ENCODE measurements around the gene IL19.

IL19 gene

DNA sequence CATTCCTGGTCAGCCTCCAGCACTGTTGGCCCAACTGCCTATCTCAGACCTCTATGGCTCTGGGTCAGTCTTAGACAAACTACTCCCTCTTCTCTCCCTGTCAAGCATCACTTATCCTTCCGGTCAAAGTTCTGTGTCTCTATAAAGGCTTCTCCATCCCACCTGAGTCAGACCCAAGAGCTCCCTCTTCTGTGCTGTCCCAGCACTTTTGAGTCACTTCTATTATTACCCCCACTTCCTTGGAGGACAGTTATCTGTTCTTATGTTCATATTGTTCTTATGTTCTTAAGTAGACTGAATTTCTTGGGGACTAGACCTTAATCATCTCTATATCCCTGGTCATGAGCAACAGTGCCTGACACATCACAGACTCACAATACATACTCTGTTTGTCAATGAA, 30.9 kb downstream of the IL19 start:
- DNase-seq = no peak

DNA sequence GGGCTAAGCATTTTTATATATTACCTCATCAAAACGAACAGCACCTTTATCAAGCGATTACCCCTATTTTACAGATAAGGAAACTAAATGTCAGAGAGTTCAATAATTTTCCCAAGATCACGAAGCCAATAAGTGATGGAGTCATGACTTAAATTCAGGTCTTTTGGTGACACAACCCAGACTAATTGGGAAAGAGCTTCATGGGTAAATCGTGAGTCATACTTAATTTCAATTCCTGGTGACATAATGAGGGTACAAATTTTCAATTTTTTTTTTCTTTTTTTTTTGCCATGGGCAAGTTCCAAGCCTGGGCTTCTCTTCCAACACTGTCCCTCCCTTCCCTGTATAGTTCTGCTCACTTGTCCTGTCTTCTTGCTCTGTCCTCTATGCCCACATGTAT, 31.8 kb downstream of the IL19 start:
- DNase-seq = no peak

DNA sequence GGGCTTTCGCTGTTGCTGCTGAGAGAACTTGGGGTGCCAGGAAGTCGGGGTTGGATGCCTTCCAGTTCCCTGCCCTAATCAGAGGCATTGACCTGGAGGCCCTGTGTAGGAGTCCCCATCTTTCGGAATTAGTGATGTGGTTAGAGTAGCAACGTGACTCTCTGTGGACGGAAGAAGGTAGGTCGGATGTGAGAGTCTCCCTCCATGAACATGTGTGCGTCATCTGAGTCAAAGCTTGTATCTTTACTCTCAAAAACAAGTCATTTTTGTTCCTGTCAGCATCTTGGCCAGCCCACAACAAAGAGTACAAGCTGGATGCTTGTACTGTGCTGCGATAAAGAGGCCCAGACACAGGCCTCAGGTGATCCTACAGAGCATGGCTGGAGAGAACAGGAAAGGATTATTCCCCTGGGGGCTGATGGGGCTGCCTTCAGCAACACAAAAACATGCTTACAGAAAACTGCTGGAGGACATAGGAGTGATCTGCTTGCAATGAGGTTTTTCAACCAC, 32.7 kb downstream of the IL19 start:
- peak; percentile 82 for DNase-seq

DNA sequence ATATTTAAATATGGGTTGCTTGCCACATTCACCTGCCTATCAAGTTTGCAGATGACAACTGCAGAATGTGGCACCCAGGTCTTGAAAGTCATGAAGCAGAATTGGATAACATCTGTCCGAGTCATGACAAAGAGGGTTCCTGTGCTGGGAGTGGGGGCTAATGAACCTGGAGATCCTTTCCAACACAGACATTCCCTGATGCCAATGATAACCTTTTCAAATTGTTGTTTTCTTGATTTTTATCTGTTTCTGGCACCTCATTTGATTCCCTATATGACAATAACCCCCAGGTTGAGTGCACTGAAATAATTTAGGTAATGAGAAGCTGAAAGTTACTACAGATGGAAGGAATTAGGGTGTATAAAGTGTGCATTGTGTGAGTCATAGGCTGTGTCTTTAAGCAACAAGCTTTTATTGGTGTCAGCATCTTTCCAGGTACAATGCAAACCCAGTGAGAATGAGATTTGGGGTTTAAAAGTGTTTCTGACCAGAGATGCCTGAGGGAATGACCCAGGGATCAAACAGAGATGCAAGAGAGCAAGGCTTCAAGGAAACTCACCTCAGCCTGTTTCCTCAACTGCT, 33.7 kb downstream of the IL19 start:
- no peak for DNase-seq

DNA sequence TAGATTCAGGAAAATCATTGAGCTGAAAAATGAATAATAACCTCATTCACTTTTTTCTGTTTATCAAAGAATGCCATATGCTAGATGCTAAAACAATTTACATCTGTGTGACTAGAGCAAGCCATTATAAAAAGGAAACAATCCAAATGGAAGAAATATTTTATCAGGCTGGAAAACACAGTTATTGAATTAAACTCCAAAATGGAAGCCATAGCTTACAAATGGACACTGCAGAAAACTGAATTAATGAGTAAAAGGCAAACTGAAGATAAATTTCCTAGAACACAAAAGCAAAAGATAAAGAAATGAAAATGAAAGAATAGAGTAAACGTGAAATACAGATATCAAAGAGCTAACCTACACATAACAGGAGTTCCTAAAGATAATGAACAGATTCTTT, 34.8 kb downstream of the IL19 start:
- DNase-seq = no peak

DNA sequence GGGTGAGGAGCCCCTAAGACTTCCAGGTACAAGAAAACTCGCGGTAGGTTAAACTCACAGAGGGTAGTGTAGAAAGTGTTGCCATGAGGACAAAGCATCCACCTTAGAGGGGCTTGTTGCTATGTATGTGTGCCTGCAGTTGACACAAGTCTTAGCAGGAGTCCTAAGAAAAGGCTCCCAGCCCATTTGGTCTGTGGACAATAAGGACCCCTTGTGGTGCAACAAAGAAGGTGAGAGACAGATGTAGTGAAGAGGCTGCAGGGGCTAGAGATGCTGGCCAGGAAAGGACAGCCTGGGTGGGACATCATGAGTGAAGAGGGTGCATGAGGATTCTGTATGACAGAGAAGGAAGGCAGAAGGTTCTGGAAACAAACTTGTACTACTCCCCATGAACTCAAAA, 38.0 kb downstream of the IL19 start:
- peak; percentile 51 for DNase-seq

DNA sequence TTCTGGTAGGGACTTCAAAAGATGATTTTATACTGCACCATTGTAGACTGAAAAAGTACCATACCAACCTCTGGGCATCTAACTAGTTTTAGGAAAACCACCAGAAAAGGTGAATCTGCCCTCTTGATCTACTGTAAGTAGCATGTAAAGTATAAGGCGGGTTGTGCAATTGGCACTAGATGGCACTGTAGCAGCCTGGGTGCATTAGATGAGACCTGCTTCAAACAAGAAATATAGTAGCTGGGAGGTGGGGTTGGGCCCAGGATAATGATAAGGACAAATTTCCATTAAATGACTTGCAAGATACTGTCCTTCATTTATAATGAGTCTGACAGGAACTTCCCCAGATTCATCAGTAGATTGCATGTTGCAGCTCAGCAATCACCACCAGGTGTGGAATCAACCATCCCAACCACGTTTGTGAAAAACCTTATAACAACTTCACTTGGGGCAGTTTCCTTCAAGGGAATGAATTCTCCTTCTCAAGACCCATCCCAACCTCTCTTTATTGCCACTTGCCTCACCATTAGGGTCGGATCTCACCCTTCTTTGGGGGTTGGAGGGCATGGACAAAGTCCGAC, 39.0 kb downstream of the IL19 start:
- DNase-seq = peak; percentile 27

DNA sequence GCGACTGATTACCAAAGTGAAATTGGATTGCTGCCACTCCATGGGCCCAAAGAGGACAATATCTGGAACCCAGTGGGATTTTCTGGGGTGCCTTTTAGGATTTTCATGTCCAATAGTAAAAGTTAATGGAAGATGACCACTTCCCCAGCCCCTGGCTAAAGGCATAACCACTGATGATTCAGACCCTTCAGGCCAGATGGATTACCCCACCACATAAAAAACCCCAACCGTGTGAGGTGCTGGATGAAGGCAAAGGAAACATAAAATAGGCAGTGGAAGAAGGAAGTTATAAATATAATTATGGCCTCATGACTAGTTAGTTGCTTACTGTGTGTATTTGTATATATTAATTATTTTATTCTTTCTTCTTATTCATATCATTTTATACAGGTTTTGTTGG, 41.9 kb downstream of the IL19 start:
- DNase-seq = no peak

DNA sequence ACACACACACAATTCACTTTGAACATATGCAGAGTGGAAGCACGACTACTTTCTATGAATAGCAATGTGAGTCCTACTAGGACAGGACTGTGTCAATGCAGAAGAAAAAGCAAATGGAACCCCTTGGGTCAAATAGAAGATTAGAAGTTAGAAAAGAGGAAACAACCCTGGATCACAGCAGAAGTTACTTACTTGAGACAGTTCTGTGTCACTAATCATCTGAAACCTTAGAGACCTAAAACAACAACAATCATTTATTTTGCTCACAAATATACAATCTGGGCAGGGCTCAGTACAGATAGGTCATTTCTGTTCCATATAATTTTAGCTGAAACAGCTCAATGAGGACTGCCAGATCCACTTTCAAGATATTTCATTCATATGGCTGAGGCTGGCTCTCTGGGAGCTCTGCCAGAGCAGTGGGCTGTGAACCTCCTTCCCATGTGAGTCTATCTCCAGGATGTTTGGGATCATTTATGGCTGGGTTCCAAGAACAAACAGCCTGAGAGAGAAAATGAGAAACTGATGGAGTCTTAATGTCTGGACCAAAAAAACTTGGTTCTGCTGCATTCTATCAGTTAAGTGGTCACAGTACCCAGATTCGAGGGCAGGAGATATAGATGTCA, 44.3 kb downstream of the IL19 start:
- DNase-seq = no peak

DNA sequence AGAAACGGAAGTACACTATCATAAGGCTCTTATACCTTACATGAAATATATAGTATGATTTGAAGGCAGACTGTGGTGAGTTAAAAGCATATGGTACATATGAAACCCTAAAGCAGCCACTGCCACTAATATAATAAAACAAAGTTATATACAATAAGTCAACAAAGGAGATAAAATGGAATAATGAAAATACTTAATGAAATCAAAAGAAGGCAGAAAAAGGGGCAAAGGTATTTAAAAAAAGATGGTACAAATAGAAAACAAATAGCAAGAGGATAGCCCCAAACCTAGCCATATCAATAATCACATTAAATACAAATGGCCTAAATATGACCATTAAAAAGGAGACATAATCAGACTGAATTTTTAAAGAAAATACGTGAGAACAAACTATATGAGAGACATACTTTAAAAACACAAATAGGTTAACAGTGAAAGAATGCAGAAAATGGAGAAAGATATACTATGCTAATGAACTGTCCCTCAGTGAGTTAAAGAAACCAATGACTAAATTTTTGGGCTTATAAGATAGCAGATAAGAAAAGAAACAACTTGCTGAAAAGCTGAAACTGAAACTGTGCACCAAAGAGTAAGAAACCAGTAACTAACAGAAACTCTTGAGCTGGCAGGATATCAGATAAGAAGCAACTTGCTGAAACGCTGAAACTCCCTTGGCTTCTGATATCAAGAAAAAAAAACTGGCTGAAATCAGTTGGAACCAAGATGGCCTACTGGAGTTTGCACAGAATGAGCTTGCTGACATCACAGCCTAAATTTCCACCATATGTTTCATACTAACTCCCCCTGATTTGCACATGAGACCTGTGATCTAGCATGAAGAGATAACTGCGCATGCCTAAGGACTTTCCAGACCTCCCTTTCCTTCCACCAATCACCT, 46.1 kb downstream of the IL19 start:
- DNase-seq = peak; percentile 9

DNA sequence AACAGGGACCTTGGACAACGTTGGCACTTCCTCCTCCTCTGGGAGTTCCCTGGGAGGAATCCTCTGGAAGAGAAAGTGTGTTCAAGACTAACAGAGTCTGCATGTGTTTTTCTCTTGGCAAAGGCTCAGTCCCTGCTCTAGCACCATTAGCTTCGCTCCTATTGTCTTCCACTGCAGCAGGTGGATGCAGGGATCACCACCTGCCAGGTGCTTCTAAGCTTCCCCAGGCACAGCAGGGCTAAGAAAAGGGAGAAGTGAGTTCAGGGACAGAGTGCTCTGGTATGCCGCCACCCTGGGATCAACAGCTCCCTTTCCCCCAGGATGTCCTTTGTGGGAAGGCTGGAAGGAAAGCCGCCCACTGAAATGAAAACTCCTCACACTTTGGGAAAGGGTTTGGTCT, 50.9 kb downstream of the IL19 start:
- no peak for DNase-seq

DNA sequence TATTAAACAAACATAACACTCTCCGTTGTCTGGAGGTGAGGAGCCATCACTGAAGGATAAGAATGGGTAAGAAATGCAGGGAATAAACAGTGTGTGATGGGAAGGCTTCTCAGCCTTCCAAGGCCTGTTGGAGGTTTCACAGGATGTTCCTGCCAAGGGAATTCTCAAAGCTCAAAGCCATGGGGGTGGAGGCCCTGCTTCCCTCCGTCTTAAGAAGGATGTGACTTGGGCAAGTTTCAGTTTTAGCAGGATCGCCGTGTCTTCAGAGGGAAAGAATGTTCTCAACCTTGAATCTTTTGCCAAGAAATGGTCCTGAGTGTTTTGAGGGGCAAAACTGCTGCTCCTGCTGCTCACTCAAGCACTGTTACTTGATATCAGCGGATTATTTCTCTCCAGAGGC, 53.2 kb downstream of the IL19 start:
- DNase-seq = no peak

DNA sequence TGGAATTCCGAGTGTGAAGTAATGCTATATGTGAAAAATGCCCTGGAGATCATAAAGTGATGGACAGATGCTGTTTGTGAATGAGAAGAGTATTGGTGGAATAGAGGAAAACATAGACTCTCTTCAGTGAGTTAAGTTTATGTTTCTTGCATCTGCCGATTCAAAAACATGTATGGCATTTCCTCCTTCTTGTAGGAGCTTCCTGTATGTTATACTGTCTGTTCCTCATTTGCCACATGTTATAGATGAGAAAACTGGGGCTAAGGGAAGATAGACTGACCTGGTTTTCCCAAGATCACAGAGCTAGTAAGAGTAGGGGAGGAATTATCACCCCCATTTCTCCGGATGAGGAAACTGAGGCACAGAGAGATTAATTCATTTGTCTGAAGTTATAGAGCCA, 53.8 kb downstream of the IL19 start:
- DNase-seq = no peak

DNA sequence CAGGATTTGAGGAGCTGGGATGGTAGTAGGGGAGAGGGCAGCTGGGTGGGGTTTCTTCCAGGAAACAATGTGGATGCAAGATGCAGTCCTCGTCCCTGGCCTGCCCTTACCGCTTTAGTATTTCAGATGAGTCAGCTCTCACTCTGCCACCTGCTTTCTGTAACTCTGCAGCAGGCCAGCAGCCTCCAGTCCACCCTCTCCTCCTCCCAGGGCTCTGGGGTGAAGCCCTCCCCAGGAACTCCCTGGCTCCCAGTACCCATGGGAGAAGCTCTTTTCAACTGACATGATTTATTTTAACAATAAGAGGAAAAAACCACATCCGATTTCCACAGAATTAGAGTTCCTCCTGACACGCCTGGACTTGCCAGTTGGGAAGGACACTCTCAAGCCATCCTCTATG, 55.8 kb downstream of the IL19 start:
- no peak for DNase-seq

DNA sequence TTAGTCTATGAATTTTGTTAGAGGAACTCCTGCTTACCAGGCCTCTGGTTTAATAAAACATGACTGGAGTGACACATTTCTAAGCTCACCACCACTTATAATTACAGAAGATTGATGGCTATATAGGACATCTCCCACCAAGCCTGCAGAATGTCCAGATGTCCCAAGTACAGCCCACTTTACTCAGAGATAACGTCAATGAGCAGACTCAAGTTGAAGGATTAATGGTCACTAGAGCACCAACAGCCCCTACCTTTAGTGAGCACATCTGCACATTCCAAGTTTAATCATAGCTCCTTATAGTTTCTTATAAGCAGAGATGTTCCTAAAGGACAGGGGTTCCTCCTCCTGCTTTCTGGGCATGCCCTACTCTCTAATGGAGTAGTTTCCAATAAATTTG, 57.5 kb downstream of the IL19 start:
- no peak for DNase-seq

DNA sequence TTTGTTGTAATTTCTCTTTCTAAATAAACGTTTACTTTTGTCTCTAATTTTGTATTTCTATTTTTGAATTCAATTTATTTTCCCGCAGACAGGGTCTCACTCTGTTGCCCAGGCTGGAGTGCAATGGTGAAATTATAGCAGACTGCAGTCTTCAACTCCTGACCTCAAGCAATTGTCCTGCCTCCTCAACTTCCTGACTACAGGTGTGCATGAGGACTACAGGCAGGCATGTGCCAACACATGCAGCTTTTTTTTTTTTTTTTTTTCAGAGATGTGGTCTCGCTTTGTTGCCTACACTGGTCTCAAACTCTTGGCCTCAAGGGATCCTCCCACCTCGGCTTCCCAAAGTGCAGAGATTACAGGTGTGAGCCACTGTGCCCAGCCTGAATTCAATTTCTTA, 58.2 kb downstream of the IL19 start:
- no peak for DNase-seq

DNA sequence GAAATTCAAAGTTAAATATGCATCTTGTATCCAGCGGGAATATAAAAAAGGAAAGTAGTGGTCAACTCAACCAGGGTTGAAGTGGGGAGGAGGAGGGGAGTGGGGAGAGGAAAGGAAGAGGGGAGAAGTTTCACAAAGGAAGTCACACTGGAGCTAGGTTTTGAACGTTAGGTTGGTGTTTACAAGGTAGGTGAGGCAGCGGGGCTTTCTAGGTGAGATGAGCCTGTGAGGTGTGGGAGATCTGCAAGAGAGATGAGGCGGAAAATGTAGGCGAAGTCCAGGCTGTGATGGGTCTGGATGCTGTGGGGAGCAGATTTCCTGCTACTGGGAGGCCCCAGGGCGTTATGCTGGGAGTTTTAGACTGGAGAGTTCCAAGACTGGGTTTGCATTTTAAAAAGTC, 58.7 kb downstream of the IL19 start:
- no peak for DNase-seq

DNA sequence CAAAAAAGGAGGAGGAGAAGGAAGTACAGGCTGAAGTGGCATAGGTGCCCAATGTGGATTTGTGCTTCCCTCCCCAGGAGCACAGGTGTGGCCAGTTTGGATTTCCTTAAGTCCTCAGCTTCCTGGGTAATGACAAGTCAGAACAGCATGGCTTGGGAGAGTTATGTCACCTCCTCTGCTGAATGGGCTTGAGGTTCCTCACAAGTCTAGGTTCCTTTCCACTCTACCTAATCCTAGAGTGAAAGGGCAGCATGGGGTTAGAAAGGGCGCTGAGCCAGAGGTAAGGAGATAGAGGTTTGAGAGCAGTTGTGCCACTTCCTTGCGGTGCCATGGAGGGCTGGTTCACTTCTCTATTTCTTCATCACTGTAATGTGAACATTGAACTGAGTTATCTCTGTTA, 59.3 kb downstream of the IL19 start:
- no peak for DNase-seq

DNA sequence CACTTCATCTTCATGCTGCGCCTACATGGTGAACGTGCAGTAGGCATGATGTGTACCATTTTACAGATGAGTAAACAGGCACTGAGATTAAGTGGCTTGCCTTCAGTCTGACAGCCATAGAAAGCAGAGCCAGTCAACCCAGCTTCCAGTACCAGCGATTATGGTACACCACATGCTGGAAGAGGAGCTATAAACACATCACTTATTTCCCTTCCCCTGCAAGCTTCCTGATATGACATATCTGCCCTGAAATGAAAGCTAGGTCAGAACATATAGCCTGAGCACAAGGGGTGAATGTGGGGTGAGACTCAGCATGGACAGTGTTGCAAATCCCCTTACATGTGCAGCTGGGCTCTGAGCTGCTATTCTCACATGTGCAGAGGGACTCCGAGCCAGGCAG, 61.1 kb downstream of the IL19 start:
- no peak for DNase-seq

DNA sequence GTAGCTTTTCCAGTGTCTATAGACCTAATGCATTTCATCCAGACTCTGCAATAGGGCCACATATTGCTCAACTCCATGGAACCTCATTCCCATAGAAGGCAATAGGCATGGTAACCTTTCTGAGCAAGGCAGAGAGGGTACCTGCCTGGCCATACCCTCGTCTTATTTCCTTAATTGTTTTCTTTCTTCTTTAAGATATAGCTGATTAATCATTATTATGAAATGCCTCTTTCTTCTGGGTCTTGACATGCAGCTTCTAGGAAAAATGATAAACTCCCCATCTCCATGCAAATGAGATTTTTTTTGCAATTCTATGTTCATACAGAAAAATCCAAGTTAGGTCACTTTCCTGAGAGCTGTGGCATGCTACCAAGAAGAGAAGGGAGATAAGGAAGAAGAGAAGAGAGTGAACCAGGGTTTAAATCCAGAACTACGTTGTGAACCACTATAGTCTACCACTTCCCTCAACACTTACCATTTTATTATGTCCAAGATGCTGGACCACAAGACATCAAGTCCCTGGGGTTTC, 61.8 kb downstream of the IL19 start:
- no peak for DNase-seq

DNA sequence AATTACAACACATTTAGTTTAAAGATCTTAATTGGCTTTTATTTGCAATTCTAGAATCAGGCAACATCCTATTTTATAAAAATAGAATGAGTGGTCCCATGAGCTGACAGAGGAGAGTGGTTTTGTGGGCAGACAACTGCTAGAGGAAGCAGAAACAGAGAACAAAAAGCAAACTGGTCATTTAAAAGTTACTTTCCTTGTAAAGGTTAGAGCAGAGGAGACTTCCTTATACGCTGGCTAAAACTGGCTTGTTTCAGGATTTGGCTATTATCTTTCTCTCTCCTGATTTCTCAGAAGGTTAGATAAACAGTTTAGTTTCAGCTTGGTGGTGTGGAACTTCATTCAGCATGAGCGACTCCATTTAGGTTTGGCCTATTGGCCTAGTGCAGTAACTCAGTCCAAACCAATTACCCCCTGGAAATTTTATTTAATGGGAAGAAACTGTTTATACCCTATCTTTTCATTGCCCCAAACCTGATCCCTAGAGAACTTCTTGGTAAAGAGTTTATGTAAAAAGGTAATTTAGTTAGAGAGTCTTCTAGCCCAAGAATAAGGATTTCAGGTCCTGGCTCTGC, 62.6 kb downstream of the IL19 start:
- DNase-seq = no peak

DNA sequence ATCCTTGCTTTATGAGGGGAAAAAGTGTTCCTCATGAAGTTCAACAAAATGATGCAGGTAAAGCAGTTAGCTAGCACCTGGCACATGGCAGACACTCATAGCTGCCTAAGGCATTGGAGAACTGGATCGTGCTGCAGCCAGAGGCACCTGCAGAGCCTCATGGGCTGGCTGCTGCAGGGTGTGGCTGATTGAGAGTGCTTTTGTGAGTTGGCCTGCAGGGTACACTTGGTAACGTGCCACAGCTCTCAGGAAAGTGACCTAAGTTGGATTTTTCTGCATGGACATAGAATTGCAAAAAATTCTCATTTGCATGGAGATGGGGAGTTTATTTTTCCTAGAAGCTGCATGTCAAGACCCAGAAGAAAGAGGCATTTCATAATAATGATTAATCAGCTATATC, 63.2 kb downstream of the IL19 start:
- no peak for DNase-seq

DNA sequence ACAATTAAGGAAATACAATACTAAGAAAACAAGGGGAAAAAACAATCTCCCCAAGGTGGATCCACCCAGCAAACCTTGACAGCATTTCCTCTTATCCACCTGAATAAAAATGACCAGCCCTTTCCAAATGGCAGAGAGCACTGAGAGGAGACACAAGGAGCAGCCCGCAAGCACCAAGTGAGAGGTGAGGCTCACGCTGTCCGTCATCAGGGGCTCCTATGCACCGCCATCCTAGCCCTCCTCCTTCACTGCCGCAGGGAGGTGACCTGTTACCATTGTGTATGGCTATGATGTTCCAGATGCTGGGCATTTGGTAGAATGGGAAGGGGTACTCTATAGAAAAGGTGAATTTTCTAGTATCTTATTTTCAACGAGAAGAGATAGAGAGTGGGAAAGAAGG, 63.6 kb downstream of the IL19 start:
- DNase-seq = no peak
